HG03354 (cell line): ENCODE data around the gene MLLT3.

Source experiments
- ATAC-seq: cut with Tn5 transposase; IDR thresholded peaks from one replicate; pipeline ENCODE4 v1.9.1; 2021; ENCODE audit warnings: mild to moderate bottlenecking; ENCODE audit not compliant: unreplicated experiment, poor library complexity, severe bottlenecking

MLLT3 gene

GRCh38 chr9:20364959-20365358 lies 257.3 kb downstream of the MLLT3 start:
- no peak for ATAC-seq

- ATAC-seq = no peak
Measured at GRCh38 chr9:20363233-20363632, 259.1 kb downstream of the MLLT3 start.

- ATAC-seq = no peak
Measured at GRCh38 chr9:20361656-20362570, 260.4 kb downstream of the MLLT3 start.

GRCh38 chr9:20361229-20361628 lies 261.1 kb downstream of the MLLT3 start:
- no peak for ATAC-seq

- ATAC-seq = no peak
Measured at GRCh38 chr9:20358207-20358606, 264.1 kb downstream of the MLLT3 start.

GRCh38 chr9:20357037-20357432 lies 265.3 kb downstream of the MLLT3 start:
- no peak for ATAC-seq

GRCh38 chr9:20356403-20357036 lies 265.8 kb downstream of the MLLT3 start:
- ATAC-seq = no peak

- ATAC-seq = no peak
Measured at GRCh38 chr9:20355022-20355421, 267.3 kb downstream of the MLLT3 start.

GRCh38 chr9:20353931-20354652 lies 268.2 kb downstream of the MLLT3 start:
- peak; percentile 55 for ATAC-seq

- peak; percentile 46 for ATAC-seq
Measured at GRCh38 chr9:20353524-20353923, 268.8 kb downstream of the MLLT3 start.

GRCh38 chr9:20352591-20352990 lies 269.7 kb downstream of the MLLT3 start:
- no peak for ATAC-seq

GRCh38 chr9:20351715-20352114 lies 270.6 kb downstream of the MLLT3 start:
- ATAC-seq = no peak

- ATAC-seq = no peak
Measured at GRCh38 chr9:20349568-20349967, 272.7 kb downstream of the MLLT3 start.

- no peak for ATAC-seq
Measured at GRCh38 chr9:20343325-20343724, 279.0 kb downstream of the MLLT3 start.

- no peak for ATAC-seq
Measured at GRCh38 chr9:20340511-20340861, 281.8 kb downstream of the MLLT3 start.

- ATAC-seq = no peak
Measured at GRCh38 chr9:20335668-20336332, 286.5 kb downstream of the MLLT3 start.

GRCh38 chr9:20333991-20334390 lies 288.3 kb downstream of the MLLT3 start:
- ATAC-seq = no peak

- ATAC-seq = peak; percentile 93
Measured at GRCh38 chr9:20331095-20331685, 291.1 kb downstream of the MLLT3 start.

- no peak for ATAC-seq
Measured at GRCh38 chr9:20330688-20331087, 291.6 kb downstream of the MLLT3 start.

- no peak for ATAC-seq
Measured at GRCh38 chr9:20326516-20326915, 295.8 kb downstream of the MLLT3 start.
